OCI-LY1 (cell line): ENCODE data around the gene DDR2.

ENCODE experiments used
- H2AFZ ChIP-seq: fragments of 200-600 bp; sonication (generic), shearing (Covaris generic); 2 replicates; pipeline ENCODE4 v1.6.0; 2014; ENCODE audit warnings: antibody characterized with exemption, mild to moderate bottlenecking, low read length
- H3F3A ChIP-seq: fragments of 200-600 bp; sonication (generic), shearing (Covaris generic); 2 replicates; pipeline ENCODE4 v1.6.0; 2014; ENCODE audit warnings: mild to moderate bottlenecking, antibody characterized with exemption, low read length, moderate library complexity; ENCODE audit not compliant: insufficient read depth
- H3K27ac ChIP-seq: fragments of 200-600 bp; sonication (generic); 2 replicates; pipeline ENCODE4 v1.5.1; 2014; ENCODE audit warnings: low read length, mixed run types, mild to moderate bottlenecking, low read depth; ENCODE audit not compliant: poor library complexity, severe bottlenecking
- H3K27me3 ChIP-seq: fragments of 200-600 bp; sonication (generic); 2 replicates; pipeline ENCODE4 v1.6.0; 2014; ENCODE audit warnings: antibody characterized with exemption, mild to moderate bottlenecking, low read length, moderate library complexity; ENCODE audit not compliant: insufficient read depth
- H3K36me3 ChIP-seq: fragments of 200-600 bp; sonication (generic); 2 replicates; pipeline ENCODE4 v1.6.1; 2014; ENCODE audit warnings: mild to moderate bottlenecking, antibody characterized with exemption, low read length, moderate library complexity, mixed read lengths; ENCODE audit not compliant: insufficient read depth
- H3K4me1 ChIP-seq: fragments of 200-600 bp; sonication (generic); 2 replicates; pipeline ENCODE4 v1.5.1; 2014; ENCODE audit warnings: mild to moderate bottlenecking, low read length, moderate library complexity; ENCODE audit not compliant: insufficient read depth, severe bottlenecking
- H3K4me2 ChIP-seq: fragments of 200-600 bp; sonication (generic), shearing (Covaris generic); 2 replicates; pipeline ENCODE4 v1.6.1; 2014; ENCODE audit warnings: low read length
- H3K4me3 ChIP-seq: fragments of 200-600 bp; sonication (generic); 2 replicates; pipeline ENCODE4 v1.5.1; 2014; ENCODE audit warnings: low read length, low read depth, mild to moderate bottlenecking, mixed read lengths; ENCODE audit not compliant: poor library complexity, severe bottlenecking
- H3K79me2 ChIP-seq: fragments of 200-600 bp; shearing (Covaris generic); 2 replicates; pipeline ENCODE4 v1.6.1; 2016; ENCODE audit warnings: mixed run types, low read length, mixed read lengths; ENCODE audit not compliant: insufficient read depth
- H3K9ac ChIP-seq: fragments of 200-600 bp; sonication (generic), shearing (Covaris generic); 2 replicates; pipeline ENCODE4 v1.6.1; 2014; ENCODE audit warnings: mild to moderate bottlenecking, low read length, mixed read lengths
- H3K9me2 ChIP-seq: fragments of 200-600 bp; sonication (generic), shearing (Covaris generic); 2 replicates; pipeline ENCODE4 v1.6.1; 2014; ENCODE audit warnings: low read depth, mild to moderate bottlenecking, low read length, mixed read lengths
- H3K9me3 ChIP-seq: fragments of 200-600 bp; shearing (Covaris generic); 2 replicates; pipeline ENCODE4 v1.6.1; 2014; ENCODE audit warnings: low read length, mixed read lengths
- H4K20me1 ChIP-seq: fragments of 200-600 bp; sonication (generic), shearing (Covaris generic); 2 replicates; pipeline ENCODE4 v1.6.0; 2016; ENCODE audit warnings: mild to moderate bottlenecking, low read length; ENCODE audit not compliant: insufficient read depth
- EZH2 ChIP-seq: fragments of 200-600 bp; sonication (generic), shearing (Covaris generic); IDR thresholded peaks from 2 replicates; pipeline ENCODE4 v1.8.0; 2017; ENCODE audit warnings: borderline replicate concordance, mixed run types, mild to moderate bottlenecking, antibody characterized with exemption, low read length, moderate library complexity, mixed read lengths
- TF ChIP-seq, protein P1 (sequence below): fragments of 200-600 bp; sonication (generic), shearing (Covaris generic); IDR thresholded peaks from 2 replicates; pipeline ENCODE4 v1.5.1; 2017; ENCODE audit warnings: mild to moderate bottlenecking, antibody characterized with exemption, low read length, moderate library complexity, mixed read lengths

Gene DDR2

GRCh38 chr1:162663589-162664106 lies 31.4 kb downstream of the DDR2 start:
- no peaks in the 10 kb centered on the region for H3F3A ChIP-seq
- H4K20me1 ChIP-seq, result no peaks in the 10 kb centered on the region
- TF ChIP-seq EZH2, result no peak
- TF ChIP-seq, protein P1, sequence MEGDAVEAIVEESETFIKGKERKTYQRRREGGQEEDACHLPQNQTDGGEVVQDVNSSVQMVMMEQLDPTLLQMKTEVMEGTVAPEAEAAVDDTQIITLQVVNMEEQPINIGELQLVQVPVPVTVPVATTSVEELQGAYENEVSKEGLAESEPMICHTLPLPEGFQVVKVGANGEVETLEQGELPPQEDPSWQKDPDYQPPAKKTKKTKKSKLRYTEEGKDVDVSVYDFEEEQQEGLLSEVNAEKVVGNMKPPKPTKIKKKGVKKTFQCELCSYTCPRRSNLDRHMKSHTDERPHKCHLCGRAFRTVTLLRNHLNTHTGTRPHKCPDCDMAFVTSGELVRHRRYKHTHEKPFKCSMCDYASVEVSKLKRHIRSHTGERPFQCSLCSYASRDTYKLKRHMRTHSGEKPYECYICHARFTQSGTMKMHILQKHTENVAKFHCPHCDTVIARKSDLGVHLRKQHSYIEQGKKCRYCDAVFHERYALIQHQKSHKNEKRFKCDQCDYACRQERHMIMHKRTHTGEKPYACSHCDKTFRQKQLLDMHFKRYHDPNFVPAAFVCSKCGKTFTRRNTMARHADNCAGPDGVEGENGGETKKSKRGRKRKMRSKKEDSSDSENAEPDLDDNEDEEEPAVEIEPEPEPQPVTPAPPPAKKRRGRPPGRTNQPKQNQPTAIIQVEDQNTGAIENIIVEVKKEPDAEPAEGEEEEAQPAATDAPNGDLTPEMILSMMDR, result no peak
- H3K4me1 ChIP-seq, result no peaks in the 10 kb centered on the region
- H3K79me2 ChIP-seq, result no peaks in the 10 kb centered on the region
- H3K4me2 ChIP-seq, result no peak overlapping the region
- H3K9me2 ChIP-seq, result no peaks in the 10 kb centered on the region
- no peaks in the 10 kb centered on the region for H3K36me3 ChIP-seq
- H3K9me3 ChIP-seq, result no peaks in the 10 kb centered on the region
- no peak overlapping the region for H2AFZ ChIP-seq
- H3K9ac ChIP-seq, result no peak overlapping the region
- H3K27me3 ChIP-seq, result no peaks in the 10 kb centered on the region
- no peak overlapping the region for H3K27ac ChIP-seq
- H3K4me3 ChIP-seq, result no peak overlapping the region

GRCh38 chr1:162666006-162666645 lies 33.9 kb downstream of the DDR2 start:
- no peaks in the 10 kb centered on the region for H3K36me3 ChIP-seq
- TF ChIP-seq EZH2, result no peak
- TF ChIP-seq, protein P1, result no peak
- no peaks in the 10 kb centered on the region for H4K20me1 ChIP-seq
- no peaks in the 10 kb centered on the region for H3F3A ChIP-seq
- no peak overlapping the region for H2AFZ ChIP-seq
- H3K4me3 ChIP-seq, result no peak overlapping the region
- H3K4me2 ChIP-seq, result no peak overlapping the region
- no peak overlapping the region for H3K9ac ChIP-seq
- H3K9me2 ChIP-seq, result no peaks in the 10 kb centered on the region
- H3K9me3 ChIP-seq, result no peaks in the 10 kb centered on the region
- H3K4me1 ChIP-seq, result no peaks in the 10 kb centered on the region
- H3K27me3 ChIP-seq, result no peaks in the 10 kb centered on the region
- H3K27ac ChIP-seq, result no peak overlapping the region
- no peaks in the 10 kb centered on the region for H3K79me2 ChIP-seq

- TF ChIP-seq, protein P1, result no peak
- TF ChIP-seq EZH2, result no peak
- Histone ChIP-seq H3K9ac (no peak overlapping the region), H3K9me2 (no peaks in the 10 kb centered on the region), H3K27ac (no peak overlapping the region), H3K4me3 (no peak overlapping the region), H3K27me3 (no peaks in the 10 kb centered on the region), H4K20me1 (no peaks in the 10 kb centered on the region), H3K36me3 (no peaks in the 10 kb centered on the region), H2AFZ (no peak overlapping the region), H3F3A (no peaks in the 10 kb centered on the region), H3K4me1 (no peaks in the 10 kb centered on the region), H3K79me2 (no peaks in the 10 kb centered on the region), H3K9me3 (no peaks in the 10 kb centered on the region), H3K4me2 (no peak overlapping the region)
Measured at GRCh38 chr1:162667381-162668080, 35.3 kb downstream of the DDR2 start.
